ENCODE results near the gene MTHFR. TPM values are rescaled to one million over a fixed set of nuclear protein-coding genes. Genes with fewer than 3 reads are reported as not detected.
A peak's percentile ranks its signal among the peaks of the same experiment; 100 is the strongest.

MTHFR gene
- total RNA-seq, 2 donors from 2014 or later, result 22.3 to 30.0 TPM

GRCh38 chr1:11752359-11753088 is 53.2 kb downstream of the MTHFR start:
- H3K27ac ChIP-seq (ENCODE audit: low read depth, low read length), result peak overlapping the region; percentile 49

GRCh38 chr1:11751087-11751486 is 54.7 kb downstream of the MTHFR start:
- Mint-ChIP-seq H3K27ac (no peak overlapping the region), H3K36me3 (ENCODE audit: low read depth) (peaks cover 19% of the 10 kb centered on the region), H3K4me3 (no peak overlapping the region), H3K4me1 (peaks cover 21% of the 10 kb centered on the region), H3K27me3 (ENCODE audit: insufficient read depth) (peaks cover 5% of the 10 kb centered on the region), H3K9me3 (no peaks in the 10 kb centered on the region)
- Histone ChIP-seq H3K4me1 (ENCODE audit: control insufficient read depth, insufficient read depth, low read length) (peaks cover 3% of the 10 kb centered on the region), H3K4me3 (ENCODE audit: low read length) (no peak overlapping the region), H3K9me3 (ENCODE audit: control insufficient read depth, low read length) (no peaks in the 10 kb centered on the region), H3K36me3 (ENCODE audit: control insufficient read depth, insufficient read depth, low read length) (peaks cover under 1% of the 10 kb centered on the region), H3K27me3 (ENCODE audit: control insufficient read depth, insufficient read depth, low read length, poor library complexity, severe bottlenecking) (no peaks in the 10 kb centered on the region), H3K9ac (ENCODE audit: extremely low read depth, low read length, poor library complexity, severe bottlenecking) (no peak overlapping the region), H3K27ac (ENCODE audit: low read depth, low read length) (no peak overlapping the region)
- no peak for TF ChIP-seq CTCF (conservative IDR thresholded peaks at IDR 0.05)
- DNase-seq, result no peak
- 93 to 95% methylated on average over 5 to 9 of the region's 9 CpGs for WGBS, 2 experiments (ENCODE audit: insufficient coverage in 1 of 2, insufficient read length in 1 of 2)

More at GRCh38 chr1:11752359-11753088, 53.2 kb downstream of the MTHFR start:
- Histone ChIP-seq H3K4me1 (ENCODE audit: control insufficient read depth, insufficient read depth, low read length) (peaks cover 3% of the 10 kb centered on the region), H3K4me3 (ENCODE audit: low read length) (no peak overlapping the region), H3K27me3 (ENCODE audit: control insufficient read depth, insufficient read depth, low read length, poor library complexity, severe bottlenecking) (no peaks in the 10 kb centered on the region), H3K9ac (ENCODE audit: extremely low read depth, low read length, poor library complexity, severe bottlenecking) (no peak overlapping the region), H3K36me3 (ENCODE audit: control insufficient read depth, insufficient read depth, low read length) (no peaks in the 10 kb centered on the region), H3K9me3 (ENCODE audit: control insufficient read depth, low read length) (no peaks in the 10 kb centered on the region)
- peaks cover 11% of the 10 kb centered on the region for H3K36me3 Mint-ChIP-seq (ENCODE audit: low read depth)
- H3K27me3 Mint-ChIP-seq (ENCODE audit: insufficient read depth), result peaks cover 13% of the 10 kb centered on the region
- no peak for TF ChIP-seq CTCF (conservative IDR thresholded peaks at IDR 0.05)
- WGBS, 2 experiments (ENCODE audit: insufficient coverage in 1 of 2, insufficient read length in 1 of 2), result 86 to 87% methylated on average over 9 to 17 of the region's 17 CpGs
- no peak overlapping the region for H3K4me3 Mint-ChIP-seq
- H3K27ac Mint-ChIP-seq, result peak overlapping the region; percentile 40
- H3K9me3 Mint-ChIP-seq, result no peaks in the 10 kb centered on the region
- peaks cover 21% of the 10 kb centered on the region for H3K4me1 Mint-ChIP-seq
- DNase-seq, result no peak

- DNase-seq, result no peak
- Mint-ChIP-seq H3K4me1 (peaks cover 21% of the 10 kb centered on the region), H3K27me3 (ENCODE audit: insufficient read depth) (no peaks in the 10 kb centered on the region), H3K9me3 (no peaks in the 10 kb centered on the region), H3K4me3 (no peak overlapping the region), H3K36me3 (ENCODE audit: low read depth) (peaks cover 24% of the 10 kb centered on the region), H3K27ac (no peak overlapping the region)
- H3K9ac ChIP-seq (ENCODE audit: extremely low read depth, low read length, poor library complexity, severe bottlenecking), result no peak overlapping the region
- TF ChIP-seq CTCF (conservative IDR thresholded peaks at IDR 0.05), result no peak
- no peak overlapping the region for H3K27ac ChIP-seq (ENCODE audit: low read depth, low read length)
- 93 to 95% methylated on average over 13 to 15 of the region's 15 CpGs for WGBS, 2 experiments (ENCODE audit: insufficient coverage in 1 of 2, insufficient read length in 1 of 2)
- H3K4me3 ChIP-seq (ENCODE audit: low read length), result no peak overlapping the region
- peaks cover 3% of the 10 kb centered on the region for H3K4me1 ChIP-seq (ENCODE audit: control insufficient read depth, insufficient read depth, low read length)
- no peaks in the 10 kb centered on the region for H3K9me3 ChIP-seq (ENCODE audit: control insufficient read depth, low read length)
- H3K27me3 ChIP-seq (ENCODE audit: control insufficient read depth, insufficient read depth, low read length, poor library complexity, severe bottlenecking), result no peaks in the 10 kb centered on the region
- peaks cover 5% of the 10 kb centered on the region for H3K36me3 ChIP-seq (ENCODE audit: control insufficient read depth, insufficient read depth, low read length)
Observed at GRCh38 chr1:11749996-11750395, 55.8 kb downstream of the MTHFR start.
